GM21529 (cell line): ENCODE data around the gene FBRSL1.

Source experiments
- ATAC-seq: cut with Tn5 transposase; IDR thresholded peaks from one replicate; pipeline ENCODE4 v1.9.1; 2021; ENCODE audit not compliant: unreplicated experiment

FBRSL1 gene

GRCh38 chr12:132554845-132555630 is 65.1 kb downstream of the FBRSL1 start:
- no peak for ATAC-seq

GRCh38 chr12:132555686-132556085 is 65.7 kb downstream of the FBRSL1 start:
- ATAC-seq: no peak

- no peak for ATAC-seq
Observed at GRCh38 chr12:132556216-132556615, 66.3 kb downstream of the FBRSL1 start.

GRCh38 chr12:132556801-132557200 is 66.8 kb downstream of the FBRSL1 start:
- no peak for ATAC-seq

GRCh38 chr12:132557291-132558015 is 67.5 kb downstream of the FBRSL1 start:
- ATAC-seq: no peak

- ATAC-seq: no peak
Observed at GRCh38 chr12:132558042-132558856, 68.3 kb downstream of the FBRSL1 start.

GRCh38 chr12:132558861-132559623 is 69.1 kb downstream of the FBRSL1 start:
- no peak for ATAC-seq

- no peak for ATAC-seq
Observed at GRCh38 chr12:132559652-132560363, 69.9 kb downstream of the FBRSL1 start.

GRCh38 chr12:132560364-132560613 is 70.3 kb downstream of the FBRSL1 start:
- ATAC-seq: no peak

GRCh38 chr12:132560614-132561426 is 70.9 kb downstream of the FBRSL1 start:
- no peak for ATAC-seq
